GM18519 (cell line): Measurements from ENCODE around the gene MTMR2.

Experiments used
- ATAC-seq: cut with Tn5 transposase; IDR thresholded peaks from one replicate; pipeline ENCODE4 v1.9.1; 2021; ENCODE audit warnings: mild to moderate bottlenecking, moderate library complexity; ENCODE audit not compliant: unreplicated experiment, low FRiP score

The MTMR2 gene

GRCh38 chr11:95918720-95919119 lies 5.2 kb downstream of the MTMR2 start:
- ATAC-seq = no peak

GRCh38 chr11:95918056-95918455 lies 5.9 kb downstream of the MTMR2 start:
- ATAC-seq = no peak

GRCh38 chr11:95917193-95918036 lies 6.5 kb downstream of the MTMR2 start:
- no peak for ATAC-seq

- no peak for ATAC-seq
Measured at GRCh38 chr11:95916049-95916448, 7.9 kb downstream of the MTMR2 start.

- ATAC-seq = no peak
Measured at GRCh38 chr11:95915051-95915450, 8.9 kb downstream of the MTMR2 start.

- no peak for ATAC-seq
Measured at GRCh38 chr11:95913830-95914615, 9.9 kb downstream of the MTMR2 start.

GRCh38 chr11:95912902-95913560 lies 10.9 kb downstream of the MTMR2 start:
- no peak for ATAC-seq

- ATAC-seq = no peak
Measured at GRCh38 chr11:95911369-95911759, 12.5 kb downstream of the MTMR2 start.

- ATAC-seq = no peak
Measured at GRCh38 chr11:95910638-95911368, 13.1 kb downstream of the MTMR2 start.

GRCh38 chr11:95908826-95909225 lies 15.1 kb downstream of the MTMR2 start:
- no peak for ATAC-seq

- no peak for ATAC-seq
Measured at GRCh38 chr11:95907476-95907875, 16.4 kb downstream of the MTMR2 start.

GRCh38 chr11:95904009-95904650 lies 19.8 kb downstream of the MTMR2 start:
- no peak for ATAC-seq

GRCh38 chr11:95898782-95899181 lies 25.1 kb downstream of the MTMR2 start:
- ATAC-seq = no peak

- ATAC-seq = no peak
Measured at GRCh38 chr11:95897731-95898130, 26.2 kb downstream of the MTMR2 start.

GRCh38 chr11:95895815-95896214 lies 28.1 kb downstream of the MTMR2 start:
- ATAC-seq = no peak

GRCh38 chr11:95892892-95893570 lies 30.9 kb downstream of the MTMR2 start:
- ATAC-seq = no peak

- no peak for ATAC-seq
Measured at GRCh38 chr11:95892492-95892891, 31.4 kb downstream of the MTMR2 start.

GRCh38 chr11:95891423-95892170 lies 32.3 kb downstream of the MTMR2 start:
- peak; percentile 64 for ATAC-seq

GRCh38 chr11:95888852-95889251 lies 35.1 kb downstream of the MTMR2 start:
- no peak for ATAC-seq
